IMR-90 (cell line): Measurements from ENCODE around the gene SMC1A. TPM values are rescaled to one million over a fixed set of nuclear protein-coding genes. Genes with fewer than 3 reads are reported as not detected.

Source experiments
- ATAC-seq: fragments of 200-7000 bp; cut with Tn5 transposase; 2 replicates; pipeline ENCODE4 v1.9.1; 2020; ENCODE audit warnings: low read depth, mild to moderate bottlenecking, moderate library complexity
- BruUV-seq: library from RNA; stranded (reverse); fragments of 400-500 nt; replicated peaks from 2 replicates; lab custom pipeline; 2021; lab: Mats Ljungman, UMichigan
- CTCF ChIA-PET: fragments of 300-600 bp; formaldehyde crosslinking; extraction: SDS; loops from one replicate; lab custom pipeline; 2021; ENCODE audit warnings: antibody characterized with exemption; lab: Yijun Ruan, JAX
- POLR2A ChIA-PET: fragments of 300-600 bp; sonication (Branson Sonifier 250); formaldehyde crosslinking; loops from one replicate; lab custom pipeline; 2022; ENCODE audit warnings: antibody characterized with exemption; ENCODE audit not compliant: unreplicated experiment; lab: Charles Lee
- DNase-seq: peaks from one replicate; pipeline ENCODE4 v3.0.0; 2013
- H2AFZ ChIP-seq: replicated peaks from 2 replicates; pipeline ENCODE3; 2013; ENCODE audit warnings: low read length, mild to moderate bottlenecking; ENCODE audit not compliant: poor library complexity
- H2AK5ac ChIP-seq: 2 replicates; pipeline ENCODE4 v1.6.1; 2013; ENCODE audit warnings: low read depth, low read length, inconsistent platforms
- H2AK9ac ChIP-seq: replicated peaks from 2 replicates; pipeline ENCODE3; 2013; ENCODE audit warnings: mild to moderate bottlenecking, low read depth, low read length, moderate library complexity; ENCODE audit not compliant: poor library complexity
- H2BK120ac ChIP-seq: 2 replicates; pipeline ENCODE4 v1.6.1; 2013; ENCODE audit warnings: low read depth, low read length, inconsistent platforms
- H2BK15ac ChIP-seq: 3 replicates; pipeline ENCODE4 v1.6.1; 2013; ENCODE audit warnings: low read depth, low read length, inconsistent platforms
- H2BK20ac ChIP-seq: 2 replicates; pipeline ENCODE4 v1.6.1; 2013; ENCODE audit warnings: low read depth, mild to moderate bottlenecking, inconsistent platforms, low read length, moderate library complexity
- H2BK5ac ChIP-seq: 2 replicates; pipeline ENCODE4 v1.6.1; 2013; ENCODE audit warnings: mild to moderate bottlenecking, low read depth, low read length, inconsistent platforms; ENCODE audit not compliant: poor library complexity, severe bottlenecking
- H3K14ac ChIP-seq: replicated peaks from 2 replicates; pipeline ENCODE4 v1.6.1; 2013; ENCODE audit warnings: low read depth, low read length, inconsistent platforms
- H3K18ac ChIP-seq: 2 replicates; pipeline ENCODE4 v1.6.1; 2013; ENCODE audit warnings: low read depth, low read length, control low read depth
- H3K23ac ChIP-seq: 2 replicates; pipeline ENCODE4 v1.6.1; 2013; ENCODE audit warnings: low read depth, low read length, inconsistent platforms
- H3K27ac ChIP-seq: 2 replicates; pipeline ENCODE4 v1.5.1; 2013; ENCODE audit warnings: mild to moderate bottlenecking, control low read depth, low read length; ENCODE audit not compliant: insufficient read depth
- H3K27me3 ChIP-seq: 2 replicates; pipeline ENCODE4 v1.6.1; 2013; ENCODE audit warnings: low read length; ENCODE audit not compliant: control insufficient read depth, insufficient read depth
- H3K36me3 ChIP-seq: 2 replicates; pipeline ENCODE4 v1.6.1; 2013; ENCODE audit warnings: low read length, mixed read lengths; ENCODE audit not compliant: control insufficient read depth, insufficient read depth
- H3K4ac ChIP-seq: 2 replicates; pipeline ENCODE4 v1.6.1; 2013; ENCODE audit warnings: low read depth, low read length, inconsistent platforms
- H3K4me1 ChIP-seq: 2 replicates; pipeline ENCODE4 v1.6.1; 2013; ENCODE audit warnings: low read length, mixed read lengths; ENCODE audit not compliant: control insufficient read depth, insufficient read depth
- H3K4me2 ChIP-seq: 2 replicates; pipeline ENCODE4 v1.6.1; 2013; ENCODE audit warnings: low read depth, mild to moderate bottlenecking, control low read depth, low read length, moderate library complexity
- H3K4me3 ChIP-seq: 2 replicates; pipeline ENCODE4 v1.5.1; 2013; ENCODE audit warnings: low read depth, mild to moderate bottlenecking, control low read depth, low read length, moderate library complexity; ENCODE audit not compliant: insufficient read depth
- H3K56ac ChIP-seq: 2 replicates; pipeline ENCODE4 v1.6.1; 2013; ENCODE audit warnings: low read length, inconsistent platforms; ENCODE audit not compliant: insufficient read depth; ENCODE audit errors: extremely low read depth
- H3K79me1 ChIP-seq, 2 experiments: 2 replicates each; pipeline ENCODE4 v1.6.1; 2013; ENCODE audit warnings: low read length in 2 of 2, inconsistent platforms in 1 of 2, low read depth in 1 of 2
- H3K9ac ChIP-seq: 2 replicates; pipeline ENCODE4 v1.6.1; 2013; ENCODE audit warnings: low read depth, low read length, control low read depth
- H3K9me1 ChIP-seq: 2 replicates; pipeline ENCODE4 v1.6.1; 2013; ENCODE audit warnings: low read length, inconsistent platforms; ENCODE audit not compliant: insufficient read depth
- H3K9me3 ChIP-seq: 2 replicates; pipeline ENCODE4 v1.6.1; 2013; ENCODE audit warnings: low read length; ENCODE audit not compliant: control insufficient read depth, insufficient read depth
- H4K20me1 ChIP-seq: 2 replicates; pipeline ENCODE4 v1.6.1; 2013; ENCODE audit warnings: low read length, inconsistent platforms; ENCODE audit not compliant: insufficient read depth
- H4K5ac ChIP-seq: 2 replicates; pipeline ENCODE4 v1.6.1; 2013; ENCODE audit warnings: mild to moderate bottlenecking, low read depth, low read length, control low read depth
- H4K8ac ChIP-seq, 2 experiments: 2 replicates each; pipeline ENCODE4 v1.6.1; 2013; ENCODE audit warnings: low read depth in 2 of 2, low read length in 2 of 2, control low read depth in 1 of 2, inconsistent platforms in 1 of 2
- H4K91ac ChIP-seq: 2 replicates; pipeline ENCODE4 v1.6.1; 2013; ENCODE audit warnings: low read depth, low read length, inconsistent platforms; ENCODE audit not compliant: insufficient read depth
- BHLHE40 ChIP-seq: fragments of 150-350 bp; IDR thresholded peaks from 2 replicates; pipeline ENCODE4 v1.6.1; 2016; ENCODE audit warnings: mild to moderate bottlenecking, low read depth, low read length
- CEBPB ChIP-seq: IDR thresholded peaks from 2 replicates; pipeline ENCODE4 v1.6.1; 2012; ENCODE audit warnings: low read depth, low read length, improper control_type of control experiment
- CHD1 ChIP-seq: IDR thresholded peaks from 2 replicates; pipeline ENCODE4 v1.6.1; 2012; ENCODE audit warnings: low read depth, low read length, improper control_type of control experiment
- FOS ChIP-seq: fragments of 150-350 bp; IDR thresholded peaks from 2 replicates; pipeline ENCODE4 v1.6.1; 2016; ENCODE audit warnings: low read depth, low read length
- MAFK ChIP-seq: IDR thresholded peaks from 2 replicates; pipeline ENCODE4 v1.6.1; 2012; ENCODE audit warnings: low read depth, low read length, improper control_type of control experiment
- MAZ ChIP-seq: IDR thresholded peaks from 2 replicates; pipeline ENCODE4 v1.6.1; 2012; ENCODE audit warnings: low read depth, mild to moderate bottlenecking, low read length, improper control_type of control experiment, moderate library complexity, borderline replicate concordance
- MXI1 ChIP-seq: IDR thresholded peaks from 2 replicates; pipeline ENCODE4 v1.6.1; 2012; ENCODE audit warnings: low read depth, mild to moderate bottlenecking, low read length, moderate library complexity, borderline replicate concordance
- NFE2L2 ChIP-seq: fragments of 150-350 bp; IDR thresholded peaks from 2 replicates; pipeline ENCODE4 v1.6.1; 2016; ENCODE audit warnings: low read depth, mild to moderate bottlenecking, low read length
- POLR2A ChIP-seq: IDR thresholded peaks from 2 replicates; pipeline ENCODE4 v1.6.1; 2012; ENCODE audit warnings: mild to moderate bottlenecking, low read depth, low read length
- RAD21 ChIP-seq: IDR thresholded peaks from 2 replicates; pipeline ENCODE4 v1.6.1; 2012; ENCODE audit warnings: low read length, improper control_type of control experiment
- RCOR1 ChIP-seq: IDR thresholded peaks from 2 replicates; pipeline ENCODE4 v1.6.1; 2012; ENCODE audit warnings: mild to moderate bottlenecking, low read length, improper control_type of control experiment; ENCODE audit not compliant: insufficient replicate concordance
- RFX5 ChIP-seq: IDR thresholded peaks from 2 replicates; pipeline ENCODE4 v1.8.0; 2012; ENCODE audit warnings: low read depth, mild to moderate bottlenecking, low read length, moderate library complexity
- SMC3 ChIP-seq: fragments of 150-350 bp; IDR thresholded peaks from 2 replicates; pipeline ENCODE4 v1.6.1; 2016; ENCODE audit warnings: low read depth, mild to moderate bottlenecking, antibody characterized with exemption, low read length, moderate library complexity
- WGBS, 2 experiments: methylation state at CpG; one replicate each; pipeline versions ENCODE4 v1.1.5 to v1.1.7; 2013; ENCODE audit warnings: missing lambda C conversion rate in 2 of 2; ENCODE audit not compliant: insufficient read length in 1 of 2; ENCODE audit errors: extremely low coverage in 2 of 2; 5-methylcytosine and 5-hydroxymethylcytosine counted together
- dilution Hi-C: fragments of 300-500 bp; cut with HindIII; formaldehyde crosslinking; loops from one replicate; pipeline ENCODE4 v1.14.3; 2018; ENCODE audit warnings: low sequenced_read_pairs; ENCODE audit not compliant: unreplicated experiment
- in situ Hi-C: fragments of 300-500 bp; cut with MboI; formaldehyde crosslinking; loops from 3 replicates; pipeline ENCODE4 v1.14.3; 2019; ENCODE audit warnings: low sequenced_read_pairs, inconsistent platforms, mixed read lengths
- intact Hi-C: fragments of 100-400 bp; cut with micrococcal nuclease; formaldehyde crosslinking; loops from 2 replicates; pipeline ENCODE4 v1.10.0; 2022
- polyA plus RNA-seq, 3 experiments: library from polyadenylated mRNA; depleted of rRNA; stranded (reverse); fragments of >200 nt; gene quantifications; 2 replicates each; pipeline ENCODE4 v1.2.3, GENCODE V29; 2012; ENCODE audit warnings: low replicate concordance in 1 of 3
- total RNA-seq: library from RNA; depleted of rRNA; stranded (reverse); fragments of >200 nt; gene quantifications from 2 replicates; pipeline ENCODE4 v1.2.3, GENCODE V29; 2012
- TF ChIP-seq, protein P1 (sequence below): fragments of 150-350 bp; IDR thresholded peaks from 2 replicates; pipeline ENCODE4 v1.6.1; 2016; ENCODE audit warnings: low read depth, mild to moderate bottlenecking, low read length, moderate library complexity, borderline replicate concordance
- TF ChIP-seq, protein P2 (sequence below): fragments of 150-350 bp; IDR thresholded peaks from 2 replicates; pipeline ENCODE4 v1.6.1; 2017; ENCODE audit warnings: mild to moderate bottlenecking, antibody characterized with exemption, low read length, low read depth
- TF ChIP-seq, protein P3 (sequence below): conservative IDR thresholded peaks from 2 replicates; pipeline ENCODE4 v1.5.1; 2012; ENCODE audit warnings: mild to moderate bottlenecking, low read depth, low read length, improper control_type of control experiment

Gene SMC1A
- total and polyA plus RNA-seq, 2 of the 4 experiments (the other 2 are of a cell fraction): 35.8 to 41.0 TPM

DNA sequence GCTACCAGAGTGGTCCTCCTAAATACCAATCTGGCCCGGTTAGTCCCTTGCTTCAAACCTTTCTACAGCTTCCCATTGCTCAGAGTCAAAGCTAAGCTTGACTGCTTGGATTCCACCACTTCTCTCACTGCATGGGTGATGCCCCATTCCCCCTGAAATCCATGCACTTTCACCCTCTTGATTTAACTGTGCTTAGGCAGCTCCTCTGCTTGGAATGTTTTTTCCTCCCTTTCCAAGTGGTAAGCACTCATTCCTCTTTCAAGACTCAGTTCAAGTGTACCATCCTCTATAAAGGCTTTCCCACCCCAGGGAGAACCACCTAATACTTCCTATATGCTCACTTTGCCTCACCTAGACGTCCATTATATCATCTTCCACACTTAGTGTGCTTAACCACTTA is 49.1 kb downstream of the SMC1A start:
- H3K9me1 ChIP-seq: no peaks in the 10 kb centered on the region
- 83% methylated on average over 1 of the region's 2 CpGs; no CpG with 5 or more reads in 1 of the 2 experiments for WGBS, 2 experiments
- peaks cover 2% of the 10 kb centered on the region; the same call in 1 of the 2 replicates for H3K4me1 ChIP-seq
- H2AK5ac ChIP-seq: no peak overlapping the region
- no peak overlapping the region for H3K56ac ChIP-seq
- no peak overlapping the region for H3K23ac ChIP-seq
- in situ Hi-C loops: no loop called here
- no peak overlapping the region for H3K27ac ChIP-seq
- intact Hi-C loops: no loop called here
- H4K8ac ChIP-seq: no peak overlapping the region
- dilution Hi-C loops: no loop called here
- H2BK15ac ChIP-seq: no peak overlapping the region
- no peak overlapping the region for H3K4me3 ChIP-seq
- no peaks in the 10 kb centered on the region for H4K20me1 ChIP-seq
- no peaks in the 10 kb centered on the region for H3K79me1 ChIP-seq
- H2BK20ac ChIP-seq: no peak overlapping the region
- H4K91ac ChIP-seq: no peak overlapping the region
- H2AK9ac ChIP-seq: no peak overlapping the region
- H3K9ac ChIP-seq: no peak overlapping the region
- no peak overlapping the region for H3K4ac ChIP-seq
- no peak overlapping the region for H3K4me2 ChIP-seq
- no peak overlapping the region for H3K14ac ChIP-seq
- no peak for DNase-seq
- ChIA-PET CTCF (no interaction called here), POLR2A (no interaction called here)
- no TSS peak for BruUV-seq
- H3K9me3 ChIP-seq: 0 out of 2 replicates have a peak, but pooled peaks cover 2% of the 10 kb centered on the region
- H3K36me3 ChIP-seq: peaks cover 8% of the 10 kb centered on the region
- H2BK120ac ChIP-seq: no peak overlapping the region
- no peak overlapping the region for H2AFZ ChIP-seq
- no peak for ATAC-seq
- H3K18ac ChIP-seq: no peak overlapping the region
- no peak overlapping the region for H4K5ac ChIP-seq
- H2BK5ac ChIP-seq: no peak overlapping the region
- TF ChIP-seq MAZ (no peak), MXI1 (no peak), RCOR1 (no peak), MAFK (no peak), RFX5 (no peak), FOS (no peak), CEBPB (no peak), NFE2L2 (no peak), SMC3 (no peak), POLR2A (no peak), BHLHE40 (no peak), RAD21 (no peak), CHD1 (no peak)
- TF ChIP-seq, protein P1, sequence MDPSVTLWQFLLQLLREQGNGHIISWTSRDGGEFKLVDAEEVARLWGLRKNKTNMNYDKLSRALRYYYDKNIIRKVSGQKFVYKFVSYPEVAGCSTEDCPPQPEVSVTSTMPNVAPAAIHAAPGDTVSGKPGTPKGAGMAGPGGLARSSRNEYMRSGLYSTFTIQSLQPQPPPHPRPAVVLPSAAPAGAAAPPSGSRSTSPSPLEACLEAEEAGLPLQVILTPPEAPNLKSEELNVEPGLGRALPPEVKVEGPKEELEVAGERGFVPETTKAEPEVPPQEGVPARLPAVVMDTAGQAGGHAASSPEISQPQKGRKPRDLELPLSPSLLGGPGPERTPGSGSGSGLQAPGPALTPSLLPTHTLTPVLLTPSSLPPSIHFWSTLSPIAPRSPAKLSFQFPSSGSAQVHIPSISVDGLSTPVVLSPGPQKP: no peak
- TF ChIP-seq, protein P2, sequence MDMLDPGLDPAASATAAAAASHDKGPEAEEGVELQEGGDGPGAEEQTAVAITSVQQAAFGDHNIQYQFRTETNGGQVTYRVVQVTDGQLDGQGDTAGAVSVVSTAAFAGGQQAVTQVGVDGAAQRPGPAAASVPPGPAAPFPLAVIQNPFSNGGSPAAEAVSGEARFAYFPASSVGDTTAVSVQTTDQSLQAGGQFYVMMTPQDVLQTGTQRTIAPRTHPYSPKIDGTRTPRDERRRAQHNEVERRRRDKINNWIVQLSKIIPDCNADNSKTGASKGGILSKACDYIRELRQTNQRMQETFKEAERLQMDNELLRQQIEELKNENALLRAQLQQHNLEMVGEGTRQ: no peak
- TF ChIP-seq, protein P3, sequence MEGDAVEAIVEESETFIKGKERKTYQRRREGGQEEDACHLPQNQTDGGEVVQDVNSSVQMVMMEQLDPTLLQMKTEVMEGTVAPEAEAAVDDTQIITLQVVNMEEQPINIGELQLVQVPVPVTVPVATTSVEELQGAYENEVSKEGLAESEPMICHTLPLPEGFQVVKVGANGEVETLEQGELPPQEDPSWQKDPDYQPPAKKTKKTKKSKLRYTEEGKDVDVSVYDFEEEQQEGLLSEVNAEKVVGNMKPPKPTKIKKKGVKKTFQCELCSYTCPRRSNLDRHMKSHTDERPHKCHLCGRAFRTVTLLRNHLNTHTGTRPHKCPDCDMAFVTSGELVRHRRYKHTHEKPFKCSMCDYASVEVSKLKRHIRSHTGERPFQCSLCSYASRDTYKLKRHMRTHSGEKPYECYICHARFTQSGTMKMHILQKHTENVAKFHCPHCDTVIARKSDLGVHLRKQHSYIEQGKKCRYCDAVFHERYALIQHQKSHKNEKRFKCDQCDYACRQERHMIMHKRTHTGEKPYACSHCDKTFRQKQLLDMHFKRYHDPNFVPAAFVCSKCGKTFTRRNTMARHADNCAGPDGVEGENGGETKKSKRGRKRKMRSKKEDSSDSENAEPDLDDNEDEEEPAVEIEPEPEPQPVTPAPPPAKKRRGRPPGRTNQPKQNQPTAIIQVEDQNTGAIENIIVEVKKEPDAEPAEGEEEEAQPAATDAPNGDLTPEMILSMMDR: no peak
- H3K27me3 ChIP-seq: peaks cover 5% of the 10 kb centered on the region; the same call in 1 of the 2 replicates
